ENCODE measurements around the gene EMX1.

DNA sequence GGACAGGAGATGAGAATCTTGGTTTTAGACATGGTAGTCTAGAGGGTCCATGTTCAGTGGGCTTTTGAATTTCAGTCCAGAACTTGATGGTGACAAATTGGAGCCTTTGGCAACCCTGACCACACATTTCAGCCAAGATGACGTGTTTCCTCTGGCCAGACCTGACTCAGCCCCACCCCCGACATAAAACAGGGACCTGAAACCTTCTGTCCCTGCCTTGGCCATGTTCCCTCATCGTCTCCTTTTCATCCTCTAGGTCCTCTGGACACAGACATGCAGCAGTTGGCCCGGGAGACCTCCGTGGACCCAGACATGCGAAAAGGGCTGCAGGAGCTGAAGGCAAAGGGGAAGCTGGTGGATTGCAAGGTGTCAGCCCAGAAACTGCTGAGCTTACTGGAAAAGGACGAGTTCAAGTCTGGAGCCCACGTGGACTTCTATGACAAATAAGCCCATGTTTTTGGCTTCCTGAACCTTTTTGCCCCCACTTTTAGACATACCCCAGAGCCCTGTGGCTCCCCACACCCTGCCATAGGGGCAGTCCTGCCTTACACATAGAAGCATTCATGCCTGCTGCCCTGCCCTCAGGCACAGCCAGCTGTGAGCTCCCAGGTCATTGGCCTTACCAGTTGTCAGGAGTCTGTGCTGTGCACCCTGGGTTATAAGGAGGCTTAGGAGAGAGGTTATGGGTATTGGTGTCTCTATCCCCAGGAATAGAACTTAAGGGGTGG lies 26.1 kb upstream of the EMX1 start:
- TF ChIP-seq EZH2 (IDR thresholded peaks at IDR 0.05): no peak
- TF ChIP-seq, protein P1, sequence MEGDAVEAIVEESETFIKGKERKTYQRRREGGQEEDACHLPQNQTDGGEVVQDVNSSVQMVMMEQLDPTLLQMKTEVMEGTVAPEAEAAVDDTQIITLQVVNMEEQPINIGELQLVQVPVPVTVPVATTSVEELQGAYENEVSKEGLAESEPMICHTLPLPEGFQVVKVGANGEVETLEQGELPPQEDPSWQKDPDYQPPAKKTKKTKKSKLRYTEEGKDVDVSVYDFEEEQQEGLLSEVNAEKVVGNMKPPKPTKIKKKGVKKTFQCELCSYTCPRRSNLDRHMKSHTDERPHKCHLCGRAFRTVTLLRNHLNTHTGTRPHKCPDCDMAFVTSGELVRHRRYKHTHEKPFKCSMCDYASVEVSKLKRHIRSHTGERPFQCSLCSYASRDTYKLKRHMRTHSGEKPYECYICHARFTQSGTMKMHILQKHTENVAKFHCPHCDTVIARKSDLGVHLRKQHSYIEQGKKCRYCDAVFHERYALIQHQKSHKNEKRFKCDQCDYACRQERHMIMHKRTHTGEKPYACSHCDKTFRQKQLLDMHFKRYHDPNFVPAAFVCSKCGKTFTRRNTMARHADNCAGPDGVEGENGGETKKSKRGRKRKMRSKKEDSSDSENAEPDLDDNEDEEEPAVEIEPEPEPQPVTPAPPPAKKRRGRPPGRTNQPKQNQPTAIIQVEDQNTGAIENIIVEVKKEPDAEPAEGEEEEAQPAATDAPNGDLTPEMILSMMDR (IDR thresholded peaks at IDR 0.05): no peak
